CD4-positive, alpha-beta T cell (primary cell): Measurements from ENCODE around the gene MACROD2. TPM values are rescaled to one million over a fixed set of nuclear protein-coding genes. Genes with fewer than 3 reads are reported as not detected.

Source experiments
- ATAC-seq: fragments of 200-7000 bp; cut with Tn5 transposase; one replicate; pipeline ENCODE4 v1.10.0; 2022; ENCODE audit warnings: mild to moderate bottlenecking; ENCODE audit not compliant: poor library complexity
- CTCF ChIA-PET: fragments of 350-600 bp; sonication (Branson Sonifier 250); formaldehyde crosslinking; loops from one replicate; lab custom pipeline; 2021; ENCODE audit warnings: antibody characterized with exemption, inconsistent platforms; lab: Charles Lee
- POLR2A ChIA-PET: fragments of 350-600 bp; sonication (Branson Sonifier 250); formaldehyde crosslinking; loops from one replicate; lab custom pipeline; 2021; ENCODE audit warnings: antibody characterized with exemption, inconsistent platforms; lab: Charles Lee
- DNase-seq, 14 experiments: peaks; one replicate each; pipeline ENCODE4 v3.0.0-alpha.2; 2013 to 2020; ENCODE audit warnings: mixed read lengths in 2 of 14
- H3K27ac ChIP-seq, 2 donors: one replicate each; pipeline versions ENCODE4 v1.5.1 to v1.7.0; 2013; ENCODE audit warnings: low read length in 2 of 2, low read depth in 1 of 2, mild to moderate bottlenecking in 1 of 2
- H3K27me3 ChIP-seq, 2 experiments: 1 replicate in 1 of 2; 2 replicates in 1 of 2; pipeline versions ENCODE4 v1.6.1 to v1.7.0; 2013; ENCODE audit warnings: low read length in 2 of 2, control low read depth in 1 of 2, mild to moderate bottlenecking in 1 of 2, moderate library complexity in 1 of 2; ENCODE audit not compliant: insufficient read depth in 2 of 2, control insufficient read depth in 1 of 2
- H3K36me3 ChIP-seq: one replicate; pipeline ENCODE4 v1.6.1; 2013; ENCODE audit warnings: low read length, control low read depth; ENCODE audit not compliant: insufficient read depth
- H3K4me1 ChIP-seq: one replicate; pipeline ENCODE4 v1.6.1; 2013; ENCODE audit warnings: low read length, control low read depth; ENCODE audit not compliant: insufficient read depth
- H3K4me3 ChIP-seq: one replicate; pipeline ENCODE4 v1.5.1; 2013; ENCODE audit warnings: mild to moderate bottlenecking, low read length, moderate library complexity
- H3K9me3 ChIP-seq, 2 experiments: 1 replicate in 1 of 2; 2 replicates in 1 of 2; pipeline versions ENCODE4 v1.6.1 to v1.7.0; 2013; ENCODE audit warnings: low read length in 2 of 2, mild to moderate bottlenecking in 2 of 2, control low read depth in 1 of 2, moderate library complexity in 1 of 2; ENCODE audit not compliant: control insufficient read depth in 1 of 2, insufficient read depth in 1 of 2
- H3K27ac Mint-ChIP-seq: one replicate; pipeline ENCODE4 v1.8.0; 2020; ENCODE audit warnings: mixed read lengths
- H3K27me3 Mint-ChIP-seq: one replicate; pipeline ENCODE4 v1.8.0; 2021; ENCODE audit warnings: mixed read lengths
- H3K36me3 Mint-ChIP-seq: one replicate; pipeline ENCODE4 v1.8.0; 2021; ENCODE audit warnings: low read depth, mixed read lengths
- H3K4me1 Mint-ChIP-seq: one replicate; pipeline ENCODE4 v1.8.0; 2021; ENCODE audit warnings: low read depth, mixed read lengths
- H3K4me3 Mint-ChIP-seq: one replicate; pipeline ENCODE4 v1.8.0; 2020; ENCODE audit warnings: mild to moderate bottlenecking, mixed read lengths
- H3K9me3 Mint-ChIP-seq: one replicate; pipeline ENCODE4 v1.8.0; 2020; ENCODE audit warnings: mixed read lengths
- CTCF ChIP-seq: fragments of 200-600 bp; IDR thresholded peaks from one replicate; pipeline ENCODE4 v1.8.0; 2022; ENCODE audit warnings: antibody characterized with exemption, mild to moderate bottlenecking
- intact Hi-C, 2 experiments: fragments of 100-400 bp; cut with DNase I in 1 of 2; cut with micrococcal nuclease in 1 of 2; formaldehyde crosslinking; loops; one replicate each; pipeline versions ENCODE4 v1.15.1 to v1.9.0; 2023 to 2025; cut with DNase I, micrococcal nuclease
- total RNA-seq, 174 experiments: library from RNA in 2 of 174; stranded (reverse) in 2 of 174; gene quantifications; one replicate each; pipeline ENCODE4 v1.2.3 and lab custom pipeline; 2021 to 2026

Gene MACROD2
- total RNA-seq, 2 experiments from 2014 or later: not detected

- ChIA-PET POLR2A (no interaction called here), CTCF (no interaction called here)
- H3K4me3 Mint-ChIP-seq: no peak overlapping the region
- Histone ChIP-seq H3K27ac (no peak overlapping the region), H3K36me3 (no peaks in the 10 kb centered on the region), H3K9me3 (peaks cover 0 to 3% of the 10 kb centered on the region in 2 experiments), H3K4me1 (no peaks in the 10 kb centered on the region), H3K27me3 (no peaks in the 10 kb centered on the region), H3K4me3 (no peak overlapping the region)
- H3K4me1 Mint-ChIP-seq: no peaks in the 10 kb centered on the region
- DNase-seq (no peak), ATAC-seq (no peak)
- no peak overlapping the region for H3K27ac Mint-ChIP-seq
- H3K9me3 Mint-ChIP-seq: no peaks in the 10 kb centered on the region
- intact Hi-C loops: no loop called here
- TF ChIP-seq CTCF: no peak
- H3K36me3 Mint-ChIP-seq: no peaks in the 10 kb centered on the region
- no peaks in the 10 kb centered on the region for H3K27me3 Mint-ChIP-seq
Measured at GRCh38 chr20:15827628-15828027, 1832.3 kb downstream of the MACROD2 start.

DNA sequence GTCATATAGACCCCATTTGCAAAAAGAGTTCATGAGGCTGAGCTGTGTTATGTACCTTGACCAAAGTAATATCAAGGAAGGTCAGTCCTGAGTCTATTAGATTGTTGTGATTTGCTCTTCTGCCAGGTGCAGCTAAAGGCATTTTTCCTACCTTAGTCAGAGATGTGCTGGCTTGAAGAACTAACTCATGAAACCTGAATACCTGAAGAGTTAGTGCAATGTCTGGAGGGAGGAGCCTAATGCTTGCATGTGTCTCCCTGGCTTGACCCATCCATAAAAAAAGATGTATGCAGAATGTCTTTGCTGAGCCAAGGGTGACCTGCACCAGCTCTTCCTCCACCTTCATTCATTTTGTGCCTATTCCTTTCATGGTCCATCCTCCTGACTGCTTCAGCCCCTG lies 1835.9 kb downstream of the MACROD2 start:
- H3K27ac Mint-ChIP-seq: no peak overlapping the region
- H3K4me1 Mint-ChIP-seq: no peaks in the 10 kb centered on the region
- no peaks in the 10 kb centered on the region for H3K36me3 Mint-ChIP-seq
- no peak overlapping the region for H3K4me3 Mint-ChIP-seq
- Histone ChIP-seq H3K27ac (no peak overlapping the region), H3K9me3 (peaks cover 0 to 3% of the 10 kb centered on the region in 2 experiments), H3K4me3 (no peak overlapping the region), H3K36me3 (no peaks in the 10 kb centered on the region), H3K4me1 (no peaks in the 10 kb centered on the region), H3K27me3 (no peaks in the 10 kb centered on the region)
- intact Hi-C loops: no loop called here
- no peaks in the 10 kb centered on the region for H3K27me3 Mint-ChIP-seq
- ChIA-PET POLR2A (no interaction called here), CTCF (no interaction called here)
- ATAC-seq (no peak), DNase-seq (no peak)
- no peak for TF ChIP-seq CTCF
- H3K9me3 Mint-ChIP-seq: no peaks in the 10 kb centered on the region

- H3K9me3 Mint-ChIP-seq: no peaks in the 10 kb centered on the region
- H3K4me3 Mint-ChIP-seq: no peak overlapping the region
- DNase-seq: no peak
- Histone ChIP-seq H3K9me3 (peaks cover 0 to 3% of the 10 kb centered on the region in 2 experiments), H3K4me3 (no peak overlapping the region), H3K36me3 (no peaks in the 10 kb centered on the region), H3K27me3 (no peaks in the 10 kb centered on the region), H3K4me1 (no peaks in the 10 kb centered on the region), H3K27ac (no peak overlapping the region)
- TF ChIP-seq CTCF: no peak
- H3K36me3 Mint-ChIP-seq: no peaks in the 10 kb centered on the region
- POLR2A ChIA-PET: no interaction called here
- H3K27ac Mint-ChIP-seq: no peak overlapping the region
- H3K4me1 Mint-ChIP-seq: no peaks in the 10 kb centered on the region
- CTCF ChIA-PET: no interaction called here
- H3K27me3 Mint-ChIP-seq: no peaks in the 10 kb centered on the region
- no peak for ATAC-seq
- intact Hi-C loops: no loop called here
Measured at GRCh38 chr20:15832512-15832911, 1837.2 kb downstream of the MACROD2 start.
